ENCODE results near the gene CCR9. TPM values are rescaled to one million over a fixed set of nuclear protein-coding genes. Genes with fewer than 3 reads are reported as not detected.

Gene CCR9
- total RNA-seq, 2 experiments from 2014 or later, result 1.5 to 1.8 TPM

- ChIA-PET CTCF (no interaction called here), POLR2A (no interaction called here)
Measured at GRCh38 chr3:45869638-45870037, 16.7 kb upstream of the CCR9 start.

- CTCF ChIA-PET, result no interaction called here
- POLR2A ChIA-PET, result no interaction called here
Measured at GRCh38 chr3:45870099-45870498, 16.2 kb upstream of the CCR9 start.

- POLR2A ChIA-PET, result no interaction called here
- CTCF ChIA-PET, result interaction anchor here (1.0 kb wide), 1 partner anchor 10 kb away, joined by 3 read pairs; no protein-coding TSS in a partner anchor
Measured at GRCh38 chr3:45871780-45872179, 14.6 kb upstream of the CCR9 start.

- ChIA-PET POLR2A (no interaction called here), CTCF (interaction anchor here (1.0 kb wide), 1 partner anchor 11 kb away, joined by 3 read pairs; no protein-coding TSS in a partner anchor)
Measured at GRCh38 chr3:45872569-45872968, 13.8 kb upstream of the CCR9 start.

- CTCF ChIA-PET, result interaction anchor here (1.0 kb wide), 1 partner anchor 12 kb away, joined by 3 read pairs; no protein-coding TSS in a partner anchor
Measured at GRCh38 chr3:45873036-45873435, 13.3 kb upstream of the CCR9 start.

GRCh38 chr3:45873638-45874037 is 12.7 kb upstream of the CCR9 start:
- CTCF ChIA-PET, result no interaction called here
- POLR2A ChIA-PET, result no interaction called here

More at GRCh38 chr3:45873036-45873435, 13.3 kb upstream of the CCR9 start:
- POLR2A ChIA-PET, result no interaction called here

GRCh38 chr3:45874677-45875346 is 11.5 kb upstream of the CCR9 start:
- ChIA-PET POLR2A (no interaction called here), CTCF (interaction anchor here (1.1 to 1.5 kb wide), 2 partner anchors 13 to 46 kb away, joined by 3 read pairs; no protein-coding TSS in a partner anchor)

GRCh38 chr3:45878124-45878523 is 8.2 kb upstream of the CCR9 start:
- ChIA-PET CTCF (interaction anchor here (0.9 kb wide), 1 partner anchor 51 kb away, joined by 3 read pairs; no protein-coding TSS in a partner anchor), POLR2A (interaction anchor here (0.7 kb wide), 1 partner anchor 27 kb away, joined by 6 read pairs; no protein-coding TSS in a partner anchor)

- CTCF ChIA-PET, result interaction anchor here (1.0 to 1.3 kb wide), 4 partner anchors 14 to 120 kb away, joined by 3 to 5 read pairs (median 4); no protein-coding TSS in a partner anchor
Measured at GRCh38 chr3:45880725-45881077, 5.6 kb upstream of the CCR9 start.

GRCh38 chr3:45881078-45882022 is 5.0 kb upstream of the CCR9 start:
- ChIA-PET POLR2A (interaction anchor here (0.9 to 1.8 kb wide), 3 partner anchors 16 to 62 kb away, joined by 4 to 7 read pairs (median 6); partner anchors contain the start of gene CXCR6), CTCF (interaction anchor here (1.0 to 1.4 kb wide), 6 partner anchors 12 to 198 kb away, joined by 3 to 5 read pairs (median 4); no protein-coding TSS in a partner anchor)

More at GRCh38 chr3:45880725-45881077, 5.6 kb upstream of the CCR9 start:
- POLR2A ChIA-PET, result interaction anchor here (0.9 to 1.8 kb wide), 2 partner anchors 16 to 62 kb away, joined by 4 to 7 read pairs; partner anchors contain the start of gene CXCR6

- POLR2A ChIA-PET, result interaction anchor here (1.2 kb wide), 1 partner anchor 13 kb away, joined by 3 read pairs; no protein-coding TSS in a partner anchor
- CTCF ChIA-PET, result interaction anchor here (1.0 to 1.5 kb wide), 3 partner anchors 9 to 42 kb away, joined by 3 to 4 read pairs (median 4); partner anchors contain the start of gene LZTFL1
Measured at GRCh38 chr3:45884368-45885201, 1.8 kb upstream of the CCR9 start.

- ChIA-PET CTCF (interaction anchor here (1.1 to 1.6 kb wide), 2 partner anchors 12 to 22 kb away, joined by 3 to 7 read pairs; no protein-coding TSS in a partner anchor), POLR2A (no interaction called here)
Measured at GRCh38 chr3:45887285-45887684, 942 bp downstream of the CCR9 start.

- POLR2A ChIA-PET, result no interaction called here
Measured at GRCh38 chr3:45887759-45888511, 1.6 kb downstream of the CCR9 start.

GRCh38 chr3:45889337-45889736 is 3.0 kb downstream of the CCR9 start:
- POLR2A ChIA-PET, result no interaction called here
- CTCF ChIA-PET, result no interaction called here

More at GRCh38 chr3:45887759-45888511, 1.6 kb downstream of the CCR9 start:
- CTCF ChIA-PET, result interaction anchor here (1.1 to 1.6 kb wide), 2 partner anchors 13 to 23 kb away, joined by 3 to 7 read pairs; no protein-coding TSS in a partner anchor

- ChIA-PET POLR2A (no interaction called here), CTCF (no interaction called here)
Measured at GRCh38 chr3:45890405-45890804, 4.1 kb downstream of the CCR9 start.

- ChIA-PET POLR2A (interaction anchor here (0.7 kb wide), 1 partner anchor 9 kb away, joined by 3 read pairs; no protein-coding TSS in a partner anchor), CTCF (interaction anchor here (1.0 to 1.4 kb wide), 4 partner anchors 11 to 477 kb away, joined by 3 to 5 read pairs (median 4); no protein-coding TSS in a partner anchor)
Measured at GRCh38 chr3:45892161-45892560, 5.8 kb downstream of the CCR9 start.

GRCh38 chr3:45894015-45894414 is 7.7 kb downstream of the CCR9 start:
- POLR2A ChIA-PET, result no interaction called here
- CTCF ChIA-PET, result no interaction called here
